CD4-positive, alpha-beta T cell treated with Interleukin-2 at 100 ng/mL for 4 hours (primary cell): ENCODE data around the gene ZNF639.
"Not testable (repeated sequence)": the region's sequence is repeated elsewhere in the genome, so short reads cannot be mapped to it uniquely, and the experiment has no call there.

Experiments used
- DNase-seq: peaks from one replicate; pipeline ENCODE4 v3.0.0-alpha.2; 2020; ENCODE audit warnings: low spot score

The ZNF639 gene, protein sequence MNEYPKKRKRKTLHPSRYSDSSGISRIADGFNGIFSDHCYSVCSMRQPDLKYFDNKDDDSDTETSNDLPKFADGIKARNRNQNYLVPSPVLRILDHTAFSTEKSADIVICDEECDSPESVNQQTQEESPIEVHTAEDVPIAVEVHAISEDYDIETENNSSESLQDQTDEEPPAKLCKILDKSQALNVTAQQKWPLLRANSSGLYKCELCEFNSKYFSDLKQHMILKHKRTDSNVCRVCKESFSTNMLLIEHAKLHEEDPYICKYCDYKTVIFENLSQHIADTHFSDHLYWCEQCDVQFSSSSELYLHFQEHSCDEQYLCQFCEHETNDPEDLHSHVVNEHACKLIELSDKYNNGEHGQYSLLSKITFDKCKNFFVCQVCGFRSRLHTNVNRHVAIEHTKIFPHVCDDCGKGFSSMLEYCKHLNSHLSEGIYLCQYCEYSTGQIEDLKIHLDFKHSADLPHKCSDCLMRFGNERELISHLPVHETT

GRCh38 chr3:179322286-179323196, at the start of gene ZNF639:
Gene ZNF639 (plus strand): TSS chr3:179323031. CDS start chr3:179328294, 5,263 bp downstream.
- DNase-seq: peak; percentile 84

- not testable (repeated sequence) for DNase-seq
Measured at GRCh38 chr3:179274434-179274833, 48.4 kb upstream of the ZNF639 start.

DNA sequence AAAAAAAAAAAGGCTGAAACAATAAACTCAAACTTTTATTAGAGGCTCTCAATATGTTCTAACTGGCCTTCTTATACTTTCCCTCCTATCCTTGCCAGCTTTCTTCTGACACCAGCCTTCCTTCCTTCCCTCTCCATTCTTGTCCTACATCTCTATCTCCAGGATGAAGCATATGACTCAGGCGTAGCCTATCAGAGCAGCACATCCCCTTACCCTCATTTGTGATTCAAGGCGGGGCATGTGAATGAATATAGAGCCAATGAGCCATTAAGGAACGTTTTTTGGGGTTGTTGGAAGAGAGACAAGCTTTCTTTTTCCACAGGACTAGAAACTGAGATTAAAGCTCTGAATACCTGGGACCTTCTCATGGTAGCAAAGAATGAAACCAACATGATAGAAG, 46.8 kb upstream of the ZNF639 start:
- DNase-seq: no peak

- no peak for DNase-seq
Measured at GRCh38 chr3:179276743-179277142, 46.1 kb upstream of the ZNF639 start.

GRCh38 chr3:179278151-179278550, 44.7 kb upstream of the ZNF639 start:
- DNase-seq: no peak

GRCh38 chr3:179278932-179279693, 43.7 kb upstream of the ZNF639 start:
- no peak for DNase-seq

DNA sequence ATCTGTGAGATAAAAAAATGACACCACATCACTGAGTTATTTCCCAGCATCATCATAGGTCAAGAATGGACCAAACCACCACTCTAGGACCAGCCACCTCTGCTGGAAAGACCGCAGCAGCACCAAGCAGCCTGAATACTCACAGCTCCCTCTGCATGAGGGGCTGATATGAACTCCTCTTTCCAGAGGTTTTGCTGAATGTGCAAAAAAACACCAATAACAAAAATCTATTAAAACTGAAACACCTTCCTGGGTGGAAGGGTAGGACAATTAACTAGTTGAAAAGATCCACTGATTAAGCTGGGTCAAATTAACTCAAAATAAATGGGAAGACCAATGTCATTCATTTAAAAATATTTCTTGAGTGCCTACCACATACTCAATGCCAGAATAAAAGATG, 43.0 kb upstream of the ZNF639 start:
- no peak for DNase-seq

DNA sequence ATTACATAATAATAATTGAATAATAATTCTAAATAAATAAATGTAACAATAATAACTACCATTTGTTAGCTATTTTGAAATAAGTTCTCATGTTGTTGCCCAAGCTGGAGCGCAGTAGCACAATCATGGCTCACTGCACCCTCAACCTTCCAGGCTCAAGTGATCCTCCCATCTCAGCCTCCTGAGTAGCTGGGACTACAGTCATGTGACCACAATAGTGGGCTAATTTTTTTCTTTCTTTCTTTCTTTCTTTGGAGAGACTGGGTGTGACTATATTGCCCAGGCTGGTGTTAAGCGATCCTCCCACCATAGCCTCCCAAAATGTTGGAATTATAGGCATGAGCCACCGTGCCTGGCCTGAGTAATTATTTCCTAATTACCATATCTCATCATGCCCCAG, 41.0 kb upstream of the ZNF639 start:
- DNase-seq: no peak

DNA sequence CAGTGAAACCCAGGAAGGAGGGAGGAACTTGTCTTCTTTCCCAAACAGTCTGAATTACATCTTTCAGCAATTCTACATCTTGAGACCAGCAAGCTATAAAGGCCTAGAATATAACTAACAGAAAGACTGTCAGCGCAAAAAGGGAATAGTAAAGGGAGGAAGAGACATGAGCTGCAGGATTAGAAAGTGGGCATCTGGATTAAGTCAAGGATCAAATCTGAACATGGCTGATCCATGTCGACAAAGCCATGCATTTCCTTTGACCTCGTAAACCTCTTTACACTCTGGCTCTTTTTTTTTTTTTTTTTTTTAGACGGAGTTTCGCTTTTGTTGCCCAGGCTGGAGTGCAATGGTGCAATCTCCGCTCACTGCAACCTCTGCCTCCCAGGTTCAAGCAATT, 36.5 kb upstream of the ZNF639 start:
- DNase-seq: no peak

- DNase-seq: no peak
Measured at GRCh38 chr3:179288845-179289244, 34.0 kb upstream of the ZNF639 start.

- no peak for DNase-seq
Measured at GRCh38 chr3:179289295-179289694, 33.5 kb upstream of the ZNF639 start.

GRCh38 chr3:179292450-179292849, 30.4 kb upstream of the ZNF639 start:
- DNase-seq: no peak

DNA sequence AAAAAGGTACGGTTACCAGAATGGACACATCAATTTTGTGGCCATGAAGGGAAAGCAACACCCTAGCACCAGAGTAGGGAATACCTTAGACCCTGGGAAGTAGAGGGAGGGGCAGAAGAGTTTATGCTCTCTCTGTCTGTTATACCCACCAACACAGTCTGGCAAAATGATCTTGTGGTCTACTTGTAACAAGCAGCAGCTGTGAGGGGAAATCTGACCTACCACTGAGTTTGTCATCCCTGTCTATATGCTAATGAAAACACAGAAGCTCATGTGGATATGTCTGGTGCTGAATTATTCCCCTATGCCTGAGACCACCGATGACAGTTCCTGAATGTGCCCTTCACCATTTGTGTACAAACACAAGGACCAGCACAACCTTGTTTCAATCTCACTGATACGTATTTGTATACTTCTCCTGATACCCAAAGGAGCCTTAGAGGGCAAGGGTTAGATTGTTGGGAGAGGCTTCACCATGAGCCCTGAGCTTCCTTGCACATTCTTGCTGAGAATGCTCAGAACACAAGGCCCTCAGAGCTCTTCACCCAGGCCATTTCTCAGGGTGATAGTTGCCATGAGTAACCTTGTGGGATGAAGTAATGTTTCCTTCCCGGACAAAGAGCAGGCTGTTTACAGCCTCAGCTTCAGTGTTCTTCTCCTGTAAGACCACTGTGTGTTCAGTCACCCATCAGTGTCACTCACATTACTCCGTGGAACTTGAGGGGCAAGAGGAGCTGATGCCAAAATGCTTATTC, 24.7 kb upstream of the ZNF639 start:
- DNase-seq: no peak

DNA sequence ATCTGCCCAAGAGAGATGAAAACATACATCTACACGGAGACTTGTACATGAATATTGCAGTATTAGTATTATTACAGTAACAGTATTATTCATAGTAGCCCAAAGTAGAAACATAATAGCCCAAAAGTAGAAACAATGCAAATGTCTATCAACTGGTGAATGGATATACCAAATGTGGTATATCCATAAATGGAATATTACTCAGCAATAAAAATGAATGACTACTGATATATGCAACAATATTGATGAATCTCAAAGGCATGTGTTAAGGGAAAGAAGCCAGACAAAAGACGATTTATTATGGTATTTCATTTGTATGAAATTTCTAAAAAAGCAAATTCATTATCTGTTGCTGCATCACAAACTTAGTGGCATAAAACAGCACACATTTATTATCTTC, 23.5 kb upstream of the ZNF639 start:
- DNase-seq: no peak

GRCh38 chr3:179299999-179300613, 22.7 kb upstream of the ZNF639 start:
- no peak for DNase-seq

GRCh38 chr3:179301645-179302044, 21.2 kb upstream of the ZNF639 start:
- no peak for DNase-seq

GRCh38 chr3:179302111-179302510, 20.7 kb upstream of the ZNF639 start:
- DNase-seq: no peak

DNA sequence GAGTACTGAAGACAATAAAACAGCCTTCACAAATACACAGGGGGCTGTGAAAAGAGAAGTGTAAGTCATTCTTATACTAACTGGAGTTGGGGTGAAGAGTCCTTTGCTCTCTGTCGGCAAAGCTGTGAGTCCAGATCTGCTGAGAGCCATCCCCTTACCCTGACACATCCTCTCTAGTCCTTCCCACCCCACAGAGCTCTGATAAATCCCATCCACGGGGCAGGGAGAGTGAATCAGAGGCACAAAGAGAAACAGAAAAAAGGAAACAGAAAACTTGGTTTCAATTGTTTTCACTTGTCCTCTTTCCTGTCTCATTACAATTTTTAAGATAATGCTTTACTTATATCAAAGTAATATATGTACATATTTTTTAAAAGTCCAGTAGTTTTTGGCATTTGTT, 18.2 kb upstream of the ZNF639 start:
- DNase-seq: no peak

- DNase-seq: not testable (repeated sequence)
Measured at GRCh38 chr3:179307362-179307761, 15.5 kb upstream of the ZNF639 start.

GRCh38 chr3:179308001-179308400, 14.8 kb upstream of the ZNF639 start:
- DNase-seq: no peak
